Adrenal gland (tissue), 5 donors: ENCODE data around the gene RUFY4.

Experiments used
- CTCF ChIP-seq, 6 experiments: fragments of 450-650 bp in 4 of 6; fragments of 200-600 bp in 2 of 6; sonication (generic) in 1 of 6; IDR thresholded peaks; 1 replicate in 5 of 6; 2 replicates in 1 of 6; pipeline versions ENCODE4 v1.5.1 to v1.8.0; 2016 to 2021; ENCODE audit warnings: antibody characterized with exemption in 6 of 6, mild to moderate bottlenecking in 2 of 6, moderate library complexity in 1 of 6
- POLR2A ChIP-seq, 2 donors: fragments of 450-650 bp; IDR thresholded peaks; one replicate each; pipeline ENCODE4 v1.6.1; 2017; ENCODE audit warnings: antibody characterized with exemption in 2 of 2, mild to moderate bottlenecking in 2 of 2, moderate library complexity in 1 of 2
- donor health status: DM: no; HTN: no; CAD: no.

DNA sequence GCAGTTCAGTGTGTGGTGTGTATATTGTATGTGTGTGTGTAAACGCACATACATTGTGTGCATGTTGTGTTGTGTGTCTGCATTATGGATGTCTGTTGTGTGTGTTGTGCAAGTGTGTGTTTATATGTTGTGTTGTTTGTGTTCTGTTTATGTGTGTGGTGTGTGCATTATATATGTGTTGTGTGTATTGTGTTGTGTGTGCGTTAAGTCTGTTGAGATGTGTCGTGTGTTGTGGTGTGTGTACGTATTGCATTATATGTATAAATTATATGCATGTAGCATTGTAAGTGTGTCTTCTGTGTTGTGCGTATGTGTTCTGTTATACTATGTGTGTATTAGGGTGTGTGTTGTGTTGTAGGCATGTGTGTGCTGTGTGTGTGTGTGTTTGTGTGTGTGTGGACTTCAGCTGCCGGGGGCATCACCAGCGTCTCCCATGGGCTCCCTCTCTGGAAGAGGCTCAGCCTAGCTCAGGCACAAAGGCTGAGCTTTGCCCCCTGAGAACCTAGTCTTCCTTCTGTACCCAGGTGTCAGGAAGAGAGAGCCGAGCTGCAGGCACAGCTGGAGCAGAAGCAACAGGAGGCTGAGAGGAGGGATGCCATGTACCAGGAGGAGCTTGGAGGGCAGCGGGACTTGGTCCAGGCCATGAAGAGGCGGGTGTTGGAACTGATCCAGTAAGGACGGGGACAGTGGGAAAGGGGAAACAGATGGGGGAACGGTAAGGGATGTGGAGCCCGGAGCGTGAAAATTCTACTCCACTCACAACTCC is 13.7 kb downstream of the RUFY4 start:
- no peak for TF ChIP-seq POLR2A (IDR thresholded peaks at IDR 0.05)
- no peak for TF ChIP-seq CTCF (IDR thresholded peaks at IDR 0.05)
